Measurements from ENCODE around the gene AP4B1.

- TF ChIP-seq, protein P1, sequence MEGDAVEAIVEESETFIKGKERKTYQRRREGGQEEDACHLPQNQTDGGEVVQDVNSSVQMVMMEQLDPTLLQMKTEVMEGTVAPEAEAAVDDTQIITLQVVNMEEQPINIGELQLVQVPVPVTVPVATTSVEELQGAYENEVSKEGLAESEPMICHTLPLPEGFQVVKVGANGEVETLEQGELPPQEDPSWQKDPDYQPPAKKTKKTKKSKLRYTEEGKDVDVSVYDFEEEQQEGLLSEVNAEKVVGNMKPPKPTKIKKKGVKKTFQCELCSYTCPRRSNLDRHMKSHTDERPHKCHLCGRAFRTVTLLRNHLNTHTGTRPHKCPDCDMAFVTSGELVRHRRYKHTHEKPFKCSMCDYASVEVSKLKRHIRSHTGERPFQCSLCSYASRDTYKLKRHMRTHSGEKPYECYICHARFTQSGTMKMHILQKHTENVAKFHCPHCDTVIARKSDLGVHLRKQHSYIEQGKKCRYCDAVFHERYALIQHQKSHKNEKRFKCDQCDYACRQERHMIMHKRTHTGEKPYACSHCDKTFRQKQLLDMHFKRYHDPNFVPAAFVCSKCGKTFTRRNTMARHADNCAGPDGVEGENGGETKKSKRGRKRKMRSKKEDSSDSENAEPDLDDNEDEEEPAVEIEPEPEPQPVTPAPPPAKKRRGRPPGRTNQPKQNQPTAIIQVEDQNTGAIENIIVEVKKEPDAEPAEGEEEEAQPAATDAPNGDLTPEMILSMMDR (IDR thresholded peaks at IDR 0.05) = no peak
- no peak for TF ChIP-seq POLR2A (IDR thresholded peaks at IDR 0.05)
These were observed 42.9 kb upstream of the AP4B1 start for GRCh38 chr1:113947388-113948107.

Data from lower leg skin (tissue), 3 donors.